Spleen (tissue), 11 donors: ENCODE data around the gene TCEA3. TPM values are rescaled to one million over a fixed set of nuclear protein-coding genes. Genes with fewer than 3 reads are reported as not detected.
A peak's percentile ranks its signal among the peaks of the same experiment; 100 is the strongest.

Source experiments
- DNase-seq: peaks from one replicate; pipeline ENCODE4 v3.0.0-alpha.2; 2020
- H3K27ac ChIP-seq, 8 donors: fragments of 200-600 bp; sonication (generic) in 7 of 8; 1 replicate in 4 of 8; 2 replicates in 4 of 8; pipeline versions ENCODE4 v1.5.0 to v1.8.0; 2016 to 2021; ENCODE audit warnings: inconsistent platforms in 4 of 8, mild to moderate bottlenecking in 4 of 8, moderate library complexity in 1 of 8
- H3K27me3 ChIP-seq, 7 donors: fragments of 200-600 bp; sonication (generic) in 6 of 7; replicated peaks in 1 of 7; 1 replicate in 4 of 7; 2 replicates in 3 of 7; pipeline versions ENCODE4 v1.5.0 to v1.8.0; 2016 to 2021; ENCODE audit warnings: inconsistent platforms in 3 of 7, mild to moderate bottlenecking in 1 of 7
- H3K36me3 ChIP-seq, 6 donors: fragments of 200-600 bp; sonication (generic) in 5 of 6; 1 replicate in 4 of 6; 2 replicates in 2 of 6; pipeline versions ENCODE4 v1.5.0 to v1.8.0; 2016 to 2021; ENCODE audit warnings: inconsistent platforms in 2 of 6
- H3K4me1 ChIP-seq, 6 donors: fragments of 200-600 bp; sonication (generic) in 5 of 6; 1 replicate in 3 of 6; 2 replicates in 3 of 6; pipeline versions ENCODE4 v1.5.0 to v1.8.0; 2016 to 2021; ENCODE audit warnings: inconsistent platforms in 3 of 6
- H3K4me3 ChIP-seq, 8 donors: fragments of 200-600 bp; sonication (generic) in 7 of 8; 1 replicate in 4 of 8; 2 replicates in 4 of 8; pipeline versions ENCODE4 v1.5.0 to v1.8.0; 2016 to 2021; ENCODE audit warnings: inconsistent platforms in 4 of 8, mild to moderate bottlenecking in 4 of 8, moderate library complexity in 2 of 8
- H3K9me3 ChIP-seq, 8 donors: fragments of 200-600 bp; sonication (generic) in 7 of 8; 1 replicate in 4 of 8; 2 replicates in 4 of 8; pipeline versions ENCODE4 v1.5.0 to v1.8.0; 2016 to 2021; ENCODE audit warnings: inconsistent platforms in 4 of 8
- CTCF ChIP-seq, 11 experiments: fragments of 200-600 bp in 7 of 11; fragments of 450-650 bp in 4 of 11; sonication (generic) in 4 of 11; IDR thresholded peaks in 8 of 11; conservative IDR thresholded peaks in 3 of 11; 1 replicate in 7 of 11; 2 replicates in 4 of 11; pipeline versions ENCODE4 v1.4.0 to v1.8.0; 2016 to 2021; ENCODE audit warnings: antibody characterized with exemption in 11 of 11, inconsistent platforms in 4 of 11, mild to moderate bottlenecking in 1 of 11
- POLR2A ChIP-seq, 3 donors: fragments of 450-650 bp; IDR thresholded peaks; one replicate each; pipeline ENCODE4 v1.5.1; 2017; ENCODE audit warnings: antibody characterized with exemption in 3 of 3, mild to moderate bottlenecking in 1 of 3
- POLR2AphosphoS5 ChIP-seq, 3 donors: sonication (generic); formaldehyde crosslinking; IDR thresholded peaks; one replicate each; pipeline ENCODE4 v1.5.1; 2017; ENCODE audit warnings: antibody characterized with exemption in 3 of 3
- WGBS, 5 donors: extraction: QIAGEN DNeasy Blood & Tissue Kit in 3 of 5; methylation state at CpG; one replicate each; pipeline versions ENCODE4 v1.1.5 to v1.1.7; 2013 to 2018; 5-methylcytosine and 5-hydroxymethylcytosine counted together
- intact Hi-C: fragments of 100-400 bp; cut with DNase I; formaldehyde crosslinking; loops from one replicate; pipeline ENCODE4 v1.15.0; 2023; ENCODE audit warnings: low total_unique reads
- polyA plus RNA-seq, 3 donors: library from polyadenylated mRNA; stranded (reverse); fragments of 200-250 nt; gene quantifications; one replicate each; pipeline ENCODE4 v1.2.1, GENCODE V29; 2013
- total RNA-seq, 7 donors: library from RNA; depleted of rRNA in 3 of 7; stranded (reverse); fragments of >200 nt in 3 of 7; fragmentation: NEBNext Ultra II Directional in 4 of 7; extraction: Animal tissue kit (Norgen Biotek cat#: 25700) in 4 of 7; gene quantifications; one replicate each; pipeline versions ENCODE4 v1.1.0 to v1.2.1, GENCODE V29; 2016 to 2021
- donor health status: healthy with polysubstance abuse.
- donor health status: DM: no; HTN: no; CAD: no; lungs with moderate emphysema.
- donor health status: DM: no; HTN: no; CAD: no.
- donor health status: Bipolar disorder and iron deficiency.
- donor health status: healthy.
- donor health status: DM: no; HTN: no; CAD: no.
- donor health status: DM: yes; HTN: yes; CAD: no.

The TCEA3 gene
- total and polyA plus RNA-seq, 10 donors = 4.6 to 19.6 (median 10.5) TPM

GRCh38 chr1:23444104-23444533, 19.6 kb upstream of the TCEA3 start:
- peaks cover 0 to 7% (median 0%) of the 10 kb centered on the region in 6 donors for H3K36me3 ChIP-seq
- DNase-seq = no peak
- no peak overlapping the region for H3K4me3 ChIP-seq
- H3K27ac ChIP-seq = no peak overlapping the region
- intact Hi-C loops = no loop called here
- WGBS, 5 donors = 45 to 75% (median 60%) methylated on average over 4 of the region's 4 CpGs
- no peaks in the 10 kb centered on the region for H3K9me3 ChIP-seq
- H3K4me1 ChIP-seq = no peaks in the 10 kb centered on the region
- no peaks in the 10 kb centered on the region for H3K27me3 ChIP-seq
- TF ChIP-seq CTCF (IDR thresholded peaks at IDR 0.05 in 8 of 11, conservative IDR thresholded peaks at IDR 0.05 in 3 of 11) (no peak), POLR2A (IDR thresholded peaks at IDR 0.05) (no peak), POLR2AphosphoS5 (IDR thresholded peaks at IDR 0.05) (peak in 1 of 3 donors; percentile 37)

GRCh38 chr1:23442751-23443150, 18.2 kb upstream of the TCEA3 start:
- Histone ChIP-seq H3K9me3 (no peaks in the 10 kb centered on the region), H3K27ac (no peak overlapping the region), H3K4me1 (no peaks in the 10 kb centered on the region), H3K4me3 (no peak overlapping the region), H3K27me3 (no peaks in the 10 kb centered on the region), H3K36me3 (peaks cover 0 to 7% (median 0%) of the 10 kb centered on the region in 6 donors)
- intact Hi-C loops = no loop called here
- WGBS, 5 donors = 71 to 94% (median 86%) methylated on average over 3 of the region's 3 CpGs
- no peak for DNase-seq
- TF ChIP-seq POLR2A (IDR thresholded peaks at IDR 0.05) (no peak), CTCF (IDR thresholded peaks at IDR 0.05 in 8 of 11, conservative IDR thresholded peaks at IDR 0.05 in 3 of 11) (no peak), POLR2AphosphoS5 (IDR thresholded peaks at IDR 0.05) (no peak)

- H3K4me3 ChIP-seq = no peak overlapping the region
- H3K27ac ChIP-seq = no peak overlapping the region
- intact Hi-C loops = no loop called here
- peaks cover 0 to 13% (median 0%) of the 10 kb centered on the region in 6 donors for H3K36me3 ChIP-seq
- no peaks in the 10 kb centered on the region for H3K9me3 ChIP-seq
- TF ChIP-seq POLR2A (IDR thresholded peaks at IDR 0.05) = no peak
- no peak for TF ChIP-seq POLR2AphosphoS5 (IDR thresholded peaks at IDR 0.05)
- no peak for TF ChIP-seq CTCF (IDR thresholded peaks at IDR 0.05 in 8 of 11, conservative IDR thresholded peaks at IDR 0.05 in 3 of 11)
- H3K27me3 ChIP-seq = peaks cover 0 to 8% (median 0%) of the 10 kb centered on the region in 7 donors
- DNase-seq = no peak
- WGBS, 5 donors = 75 to 94% (median 85%) methylated on average over 7 to 8 of the region's 8 CpGs
- no peaks in the 10 kb centered on the region for H3K4me1 ChIP-seq
Observed at GRCh38 chr1:23441446-23442148, 17.0 kb upstream of the TCEA3 start.

GRCh38 chr1:23438545-23438944, 14.0 kb upstream of the TCEA3 start:
- Histone ChIP-seq H3K27ac (no peak overlapping the region), H3K36me3 (peaks cover 0 to 19% (median 0%) of the 10 kb centered on the region in 6 donors), H3K4me3 (no peak overlapping the region), H3K9me3 (no peaks in the 10 kb centered on the region), H3K27me3 (peaks cover 0 to 10% (median 0%) of the 10 kb centered on the region in 7 donors), H3K4me1 (no peaks in the 10 kb centered on the region)
- intact Hi-C loops = no loop called here
- no peak for DNase-seq
- WGBS, 5 donors = 89 to 93% (median 90%) methylated on average over 6 to 8 of the region's 8 CpGs
- TF ChIP-seq POLR2A (IDR thresholded peaks at IDR 0.05) (no peak), CTCF (IDR thresholded peaks at IDR 0.05 in 8 of 11, conservative IDR thresholded peaks at IDR 0.05 in 3 of 11) (no peak), POLR2AphosphoS5 (IDR thresholded peaks at IDR 0.05) (no peak)
